SHP77 treated with DMSO at 0.1 percent for 48 hours (cell line): ENCODE data around the gene SREBF1.
A peak's percentile ranks its signal among the peaks of the same experiment; 100 is the strongest.

Source experiments
- DNase-seq: peaks from one replicate; lab custom pipeline; 2025; lab: John Stamatoyannopoulos, UW

SREBF1 gene

GRCh38 chr17:17781591-17782496 lies 54.9 kb downstream of the SREBF1 start:
- peak; percentile 81 for DNase-seq

GRCh38 chr17:17780922-17781590 lies 55.7 kb downstream of the SREBF1 start:
- no peak for DNase-seq

- DNase-seq: no peak
Observed at GRCh38 chr17:17779015-17779611, 57.7 kb downstream of the SREBF1 start.

- no peak for DNase-seq
Observed at GRCh38 chr17:17778308-17779014, 58.3 kb downstream of the SREBF1 start.

- DNase-seq: no peak
Observed at GRCh38 chr17:17776889-17777288, 59.9 kb downstream of the SREBF1 start.

GRCh38 chr17:17774009-17774881 lies 62.5 kb downstream of the SREBF1 start:
- DNase-seq: no peak

- DNase-seq: no peak
Observed at GRCh38 chr17:17772231-17772630, 64.6 kb downstream of the SREBF1 start.

GRCh38 chr17:17771498-17772201 lies 65.1 kb downstream of the SREBF1 start:
- DNase-seq: no peak

- no peak for DNase-seq
Observed at GRCh38 chr17:17770632-17771044, 66.1 kb downstream of the SREBF1 start.

GRCh38 chr17:17769869-17770631 lies 66.7 kb downstream of the SREBF1 start:
- DNase-seq: no peak

GRCh38 chr17:17768424-17769088 lies 68.2 kb downstream of the SREBF1 start:
- no peak for DNase-seq

- DNase-seq: no peak
Observed at GRCh38 chr17:17767887-17768418, 68.8 kb downstream of the SREBF1 start.

- no peak for DNase-seq
Observed at GRCh38 chr17:17767154-17767869, 69.5 kb downstream of the SREBF1 start.

- DNase-seq: no peak
Observed at GRCh38 chr17:17766744-17767120, 70.1 kb downstream of the SREBF1 start.

- no peak for DNase-seq
Observed at GRCh38 chr17:17766077-17766743, 70.6 kb downstream of the SREBF1 start.

GRCh38 chr17:17765359-17766076 lies 71.3 kb downstream of the SREBF1 start:
- DNase-seq: no peak

- DNase-seq: no peak
Observed at GRCh38 chr17:17763734-17764133, 73.1 kb downstream of the SREBF1 start.
